ENCODE results near the gene RASSF9.

RASSF9 gene

DNA sequence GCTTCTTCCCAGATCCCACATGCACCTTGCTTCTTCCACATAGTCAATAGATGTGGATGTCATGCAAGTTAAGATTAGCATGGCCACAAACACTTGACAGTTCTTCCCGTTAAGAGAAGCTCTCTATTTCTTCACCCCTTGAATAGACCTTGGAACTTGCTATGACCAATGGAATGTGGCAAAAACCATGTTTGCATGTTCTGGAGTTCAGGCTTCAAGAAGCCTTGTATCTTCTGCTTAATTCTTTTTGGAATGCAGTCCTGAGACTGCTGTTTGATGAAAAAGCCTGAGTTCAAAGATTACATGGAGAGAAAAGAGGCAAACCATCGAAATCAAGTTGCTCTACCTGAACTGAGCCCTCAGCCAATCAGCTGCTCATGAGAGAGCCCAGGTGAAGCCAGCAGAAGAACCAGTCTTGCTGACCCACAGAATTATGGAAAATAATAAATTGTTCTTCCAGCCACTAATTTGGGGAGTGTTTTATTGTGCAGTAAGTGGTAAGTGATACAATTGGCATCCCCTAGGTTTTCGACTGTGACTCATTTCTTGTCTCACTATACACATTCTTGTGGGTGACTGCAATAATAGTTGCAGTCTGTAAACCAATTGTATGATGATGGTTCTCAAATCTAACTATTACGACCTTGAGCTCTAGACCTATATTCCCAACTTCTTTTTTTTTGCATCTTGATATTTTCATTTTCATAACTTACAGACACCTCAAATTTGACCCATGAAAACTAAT is 12.6 kb downstream of the RASSF9 start:
- H3K4me3 ChIP-seq (ENCODE audit: low read depth, low read length), result no peak overlapping the region
- no peak for DNase-seq (ENCODE audit: low read depth)
- TF ChIP-seq, protein P1, sequence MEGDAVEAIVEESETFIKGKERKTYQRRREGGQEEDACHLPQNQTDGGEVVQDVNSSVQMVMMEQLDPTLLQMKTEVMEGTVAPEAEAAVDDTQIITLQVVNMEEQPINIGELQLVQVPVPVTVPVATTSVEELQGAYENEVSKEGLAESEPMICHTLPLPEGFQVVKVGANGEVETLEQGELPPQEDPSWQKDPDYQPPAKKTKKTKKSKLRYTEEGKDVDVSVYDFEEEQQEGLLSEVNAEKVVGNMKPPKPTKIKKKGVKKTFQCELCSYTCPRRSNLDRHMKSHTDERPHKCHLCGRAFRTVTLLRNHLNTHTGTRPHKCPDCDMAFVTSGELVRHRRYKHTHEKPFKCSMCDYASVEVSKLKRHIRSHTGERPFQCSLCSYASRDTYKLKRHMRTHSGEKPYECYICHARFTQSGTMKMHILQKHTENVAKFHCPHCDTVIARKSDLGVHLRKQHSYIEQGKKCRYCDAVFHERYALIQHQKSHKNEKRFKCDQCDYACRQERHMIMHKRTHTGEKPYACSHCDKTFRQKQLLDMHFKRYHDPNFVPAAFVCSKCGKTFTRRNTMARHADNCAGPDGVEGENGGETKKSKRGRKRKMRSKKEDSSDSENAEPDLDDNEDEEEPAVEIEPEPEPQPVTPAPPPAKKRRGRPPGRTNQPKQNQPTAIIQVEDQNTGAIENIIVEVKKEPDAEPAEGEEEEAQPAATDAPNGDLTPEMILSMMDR (IDR thresholded peaks at IDR 0.05; ENCODE audit: low read depth, low read length, missing control alignments), result no peak

DNA sequence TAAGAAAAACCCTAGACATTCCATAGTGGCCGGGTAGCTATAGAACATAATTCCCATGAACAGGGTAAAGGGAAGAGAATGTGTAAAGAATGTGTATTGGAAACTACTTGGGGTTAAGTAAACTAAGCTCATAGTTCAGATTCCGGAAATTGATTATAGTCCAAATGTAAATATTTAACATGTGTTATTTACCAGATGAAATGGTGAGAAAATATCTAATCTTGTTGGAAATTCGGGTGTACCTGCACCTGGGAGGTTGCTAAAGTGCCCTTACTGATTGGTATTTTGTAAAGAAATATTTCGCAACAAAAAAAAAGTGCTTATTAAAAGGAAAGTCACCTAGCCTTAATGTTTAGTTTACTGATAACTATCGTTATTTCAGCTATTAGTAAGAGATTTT is 14.4 kb downstream of the RASSF9 start:
- DNase-seq (ENCODE audit: low read depth), result no peak
- TF ChIP-seq, protein P1 (IDR thresholded peaks at IDR 0.05; ENCODE audit: low read depth, low read length, missing control alignments), result no peak
- H3K4me3 ChIP-seq (ENCODE audit: low read depth, low read length), result no peak overlapping the region

DNA sequence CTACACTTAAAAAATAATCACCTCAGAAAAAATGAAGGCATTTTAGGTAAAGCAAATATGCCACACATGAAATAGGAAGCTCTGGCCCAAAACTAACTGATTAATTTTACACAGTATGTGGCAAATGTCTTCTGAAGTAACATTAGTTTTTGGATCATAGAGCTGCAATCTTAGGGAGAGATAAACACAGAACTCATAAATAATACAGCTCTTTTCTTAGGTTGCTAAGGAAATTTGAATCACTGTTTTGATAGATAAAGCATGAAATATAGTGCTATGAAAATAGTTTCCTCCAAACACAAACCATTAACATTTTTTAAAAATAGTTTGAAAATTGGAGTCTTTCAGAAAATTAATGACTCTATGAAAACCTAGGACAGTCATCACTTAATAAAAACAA is 15.0 kb downstream of the RASSF9 start:
- TF ChIP-seq, protein P1 (IDR thresholded peaks at IDR 0.05; ENCODE audit: low read depth, low read length, missing control alignments), result no peak
- no peak for DNase-seq (ENCODE audit: low read depth)
- no peak overlapping the region for H3K4me3 ChIP-seq (ENCODE audit: low read depth, low read length)

DNA sequence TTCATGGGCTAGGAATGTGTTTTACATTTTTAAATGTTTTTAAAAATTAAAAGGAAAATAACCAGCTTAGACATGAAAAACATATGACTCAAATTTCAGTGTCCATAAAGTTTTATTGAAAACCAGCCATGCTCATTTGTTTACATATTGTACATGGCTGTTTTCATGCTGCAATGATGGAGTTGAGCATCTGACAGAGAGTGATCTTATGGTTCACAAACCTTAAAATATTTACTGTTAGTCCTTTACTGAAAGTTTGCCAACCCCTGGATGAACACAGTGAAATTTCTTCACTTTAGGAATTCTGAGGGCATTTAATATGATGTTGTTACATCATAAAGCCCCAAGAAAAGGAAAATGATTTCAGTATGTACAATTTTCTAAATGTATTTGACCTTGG is 16.1 kb downstream of the RASSF9 start:
- no peak for DNase-seq (ENCODE audit: low read depth)
- TF ChIP-seq, protein P1 (IDR thresholded peaks at IDR 0.05; ENCODE audit: low read depth, low read length, missing control alignments), result no peak

DNA sequence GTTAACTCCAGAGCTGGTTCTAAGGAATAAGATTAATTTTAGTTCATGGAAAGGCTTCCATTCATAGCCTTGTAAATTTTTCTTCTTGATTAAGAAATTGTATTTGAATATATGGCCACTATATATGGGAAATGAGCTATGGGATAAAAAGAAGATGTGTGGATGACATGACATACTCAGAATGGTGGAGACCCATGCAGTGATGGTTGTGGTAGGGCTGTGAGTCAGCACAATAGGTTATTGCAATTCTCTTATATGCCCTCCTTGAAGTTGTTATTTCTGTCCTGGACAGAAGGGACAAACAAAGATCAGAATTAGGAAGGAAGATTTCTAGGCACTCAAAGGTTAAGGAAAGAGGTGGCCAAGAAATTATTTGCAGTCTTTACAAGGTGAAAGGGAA is 21.5 kb downstream of the RASSF9 start:
- no peak for DNase-seq (ENCODE audit: low read depth)
- H3K4me3 ChIP-seq (ENCODE audit: low read depth, low read length), result no peak overlapping the region
- TF ChIP-seq, protein P1 (IDR thresholded peaks at IDR 0.05; ENCODE audit: low read depth, low read length, missing control alignments), result no peak

More for the DNA sequence above, 16.1 kb downstream of the RASSF9 start:
- no peak overlapping the region for H3K4me3 ChIP-seq (ENCODE audit: low read depth, low read length)

DNA sequence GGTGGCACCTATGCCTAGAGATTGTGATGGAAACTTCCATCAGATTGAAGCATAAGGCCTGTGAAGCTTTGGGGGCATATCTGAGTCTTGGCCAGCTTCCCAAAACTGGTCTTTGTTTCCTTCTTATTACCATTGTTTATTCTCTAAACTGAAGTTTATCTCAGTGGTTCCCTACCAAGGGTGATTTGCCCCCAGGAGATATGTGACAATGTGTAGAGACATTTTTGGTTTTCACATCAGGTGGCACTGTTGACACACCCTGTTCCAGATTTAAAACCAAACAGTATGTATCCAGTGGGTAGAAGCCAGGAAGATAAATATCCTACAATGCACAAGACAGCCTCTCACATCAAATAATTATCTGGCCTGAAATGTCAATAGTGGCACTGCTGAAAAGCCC is 22.1 kb downstream of the RASSF9 start:
- H3K4me3 ChIP-seq (ENCODE audit: low read depth, low read length), result no peak overlapping the region
- TF ChIP-seq, protein P1 (IDR thresholded peaks at IDR 0.05; ENCODE audit: low read depth, low read length, missing control alignments), result no peak
- DNase-seq (ENCODE audit: low read depth), result no peak

DNA sequence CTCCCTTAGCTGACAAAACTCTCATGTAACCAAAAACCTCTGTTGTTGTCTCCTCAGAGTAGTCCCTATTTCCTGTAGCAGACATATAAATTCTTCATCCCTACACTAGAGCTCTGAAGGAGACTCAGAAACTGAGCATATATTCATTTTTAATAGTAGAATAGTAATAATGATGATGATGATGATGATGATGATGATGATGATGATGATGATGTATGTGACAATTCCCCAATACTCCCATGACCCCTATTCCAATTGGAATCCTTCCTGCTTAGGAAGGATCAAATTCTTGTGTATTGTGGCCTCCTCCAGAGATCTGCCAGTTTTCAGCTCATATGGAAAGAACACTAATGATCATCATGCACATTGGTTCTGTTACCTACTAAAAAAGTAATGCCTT is 26.7 kb downstream of the RASSF9 start:
- no peak overlapping the region for H3K4me3 ChIP-seq (ENCODE audit: low read depth, low read length)
- TF ChIP-seq, protein P1 (IDR thresholded peaks at IDR 0.05; ENCODE audit: low read depth, low read length, missing control alignments), result no peak
- DNase-seq (ENCODE audit: low read depth), result no peak

All from GM12864 (cell line).